Suppressor macrophage treated with lipopolysaccharide for 1 hour (primary cell): ENCODE results near the gene SMIM35.
"Not testable (repeated sequence)": the region's sequence is repeated elsewhere in the genome, so short reads cannot be mapped to it uniquely, and the experiment has no call there.

ENCODE experiments used
- DNase-seq, 3 donors: peaks; one replicate each; pipeline ENCODE4 v3.0.0-alpha.2; 2020 to 2022

The SMIM35 gene

DNA sequence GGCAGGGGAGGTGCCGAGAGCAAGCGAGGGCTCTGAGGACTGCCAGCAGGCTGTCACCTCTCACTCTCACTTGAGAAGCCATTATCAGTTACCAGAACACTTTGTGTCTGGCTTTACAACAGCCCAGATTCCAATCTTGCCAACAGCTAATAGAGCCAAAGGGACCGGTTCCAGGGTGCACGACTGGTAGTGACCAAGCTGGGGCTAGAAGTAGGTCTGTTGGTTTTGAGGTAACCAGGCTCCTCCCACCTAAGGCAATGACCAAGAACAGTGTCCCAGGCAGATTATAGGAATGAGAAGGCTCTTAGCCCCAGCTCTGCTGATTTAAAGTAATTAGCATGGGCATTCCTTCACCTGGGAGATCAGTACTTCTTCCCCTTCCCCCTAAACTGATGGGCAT, 107.8 kb downstream of the SMIM35 start:
- peak; percentile 52 to 62 (median 53) for DNase-seq

DNA sequence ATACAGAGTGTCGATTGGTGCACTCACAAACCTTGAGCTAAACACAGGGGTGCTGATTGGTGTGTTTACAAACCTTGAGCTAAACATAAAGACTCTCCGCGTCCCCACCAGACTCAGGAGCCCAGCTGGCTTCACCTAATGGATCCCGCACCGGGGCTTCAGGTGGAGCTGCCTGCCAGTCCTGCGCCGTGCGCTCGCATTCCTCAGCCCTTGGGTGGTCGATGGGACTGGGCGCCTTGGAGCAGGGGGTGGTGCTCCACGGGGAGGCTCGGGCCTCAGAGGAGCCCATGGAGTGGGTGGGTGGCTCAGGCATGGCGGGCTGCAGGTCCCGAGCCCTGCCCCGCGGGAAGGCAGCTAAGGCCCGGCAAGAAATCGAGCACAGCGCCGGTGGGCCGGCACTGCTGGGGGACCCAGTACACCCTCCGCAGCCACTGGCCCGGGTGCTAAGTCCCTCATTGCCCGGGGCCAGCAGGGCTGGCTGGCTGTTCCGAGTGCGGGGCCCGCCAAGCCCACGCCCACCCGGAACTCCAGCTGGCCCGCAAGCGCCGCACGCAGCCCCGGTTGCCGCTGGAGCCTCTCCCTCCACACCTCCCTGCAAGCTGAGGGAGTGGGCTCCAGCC, 108.4 kb downstream of the SMIM35 start:
- not testable (repeated sequence) for DNase-seq

DNA sequence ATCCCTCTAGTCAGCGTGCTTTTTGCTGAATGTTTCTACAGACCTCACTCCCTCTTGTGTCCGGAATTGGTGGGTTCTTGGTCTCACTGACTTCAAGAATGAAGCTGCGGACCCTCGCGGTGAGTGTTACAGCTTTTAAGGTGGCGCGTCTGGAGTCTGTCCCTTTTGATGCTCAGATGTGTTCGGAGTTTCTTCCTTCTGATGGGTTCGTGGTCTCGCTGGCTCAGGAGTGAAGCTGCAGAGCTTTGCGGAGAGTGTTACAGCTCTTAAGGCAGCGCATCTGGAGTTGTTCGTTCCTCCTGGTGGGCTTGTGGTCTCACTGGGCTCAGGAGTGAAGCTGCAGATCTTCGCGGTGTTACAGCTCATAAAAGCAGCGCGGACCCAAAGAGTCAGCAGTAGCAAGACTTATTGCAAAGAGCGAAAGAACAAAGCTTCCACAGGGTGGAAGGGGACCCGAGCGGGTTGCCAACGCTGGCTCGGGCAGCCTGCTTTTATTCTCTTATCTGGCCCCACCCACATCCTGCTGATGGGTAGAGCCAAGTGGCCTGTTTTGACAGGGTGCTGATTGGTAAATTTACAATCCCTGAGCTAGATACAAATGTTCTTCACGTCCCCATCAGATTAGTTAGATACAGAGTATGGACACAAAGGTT, 109.0 kb downstream of the SMIM35 start:
- DNase-seq: peak in 2 of 3 donors; percentile 51 to 53

DNA sequence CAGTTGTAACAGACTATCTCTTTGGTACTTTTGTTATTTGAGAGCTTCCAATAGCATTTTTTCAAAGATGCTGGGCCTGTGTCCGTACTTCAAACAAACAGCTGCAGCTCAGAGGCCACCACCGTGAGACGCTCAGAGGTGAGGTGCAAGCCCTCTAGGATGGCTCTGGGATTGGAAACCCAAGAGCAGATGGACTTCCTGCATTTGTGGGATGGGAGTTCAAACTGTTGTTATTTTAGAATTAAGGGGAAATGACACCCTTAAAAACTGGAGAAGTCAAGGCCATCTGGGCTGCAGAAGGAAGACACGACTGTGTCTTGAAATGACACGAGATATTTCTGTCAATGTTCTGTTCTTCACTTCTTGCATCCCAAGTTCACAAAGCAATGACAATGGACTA, 109.7 kb downstream of the SMIM35 start:
- peak; percentile 35 to 55 (median 37) for DNase-seq

DNA sequence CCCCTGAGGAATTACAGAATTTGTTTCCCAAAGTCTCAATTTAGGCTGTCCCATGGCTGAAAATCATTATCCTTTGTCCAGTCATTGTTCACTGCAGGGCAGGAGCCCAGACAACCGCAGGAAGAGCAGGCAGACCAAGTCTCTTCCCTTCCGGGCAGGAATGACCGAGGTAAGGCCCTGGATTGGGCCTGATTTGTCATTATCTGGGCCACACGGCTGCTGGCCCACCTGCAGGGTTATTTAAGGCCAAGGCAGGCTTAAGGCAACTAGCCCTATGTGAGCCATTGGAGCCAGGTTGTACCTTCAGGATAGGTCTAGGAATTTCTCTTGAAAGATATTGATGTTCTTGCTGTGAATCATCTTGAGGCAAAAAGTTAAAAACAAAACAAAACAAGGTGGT, 110.3 kb downstream of the SMIM35 start:
- DNase-seq: peak in 1 of 3 donors; percentile 28

DNA sequence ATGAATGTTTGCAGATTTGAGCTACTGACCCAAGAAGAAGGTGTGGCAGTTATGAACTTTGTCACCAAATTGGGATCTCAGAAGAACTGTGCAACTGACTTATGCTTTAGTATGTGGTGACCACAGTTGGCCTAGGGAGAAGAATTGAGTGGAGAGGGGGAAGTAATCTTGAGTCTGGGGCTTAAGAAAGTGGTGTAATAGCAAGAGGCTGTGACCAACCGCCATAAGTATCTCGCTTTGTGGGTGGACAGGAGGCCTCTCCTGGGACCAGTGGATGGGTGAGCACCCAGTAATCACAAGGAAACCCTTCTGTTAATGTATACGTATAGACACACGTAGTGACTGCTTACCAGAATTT, 113.3 kb downstream of the SMIM35 start:
- DNase-seq: peak; percentile 70 to 83 (median 75)

DNA sequence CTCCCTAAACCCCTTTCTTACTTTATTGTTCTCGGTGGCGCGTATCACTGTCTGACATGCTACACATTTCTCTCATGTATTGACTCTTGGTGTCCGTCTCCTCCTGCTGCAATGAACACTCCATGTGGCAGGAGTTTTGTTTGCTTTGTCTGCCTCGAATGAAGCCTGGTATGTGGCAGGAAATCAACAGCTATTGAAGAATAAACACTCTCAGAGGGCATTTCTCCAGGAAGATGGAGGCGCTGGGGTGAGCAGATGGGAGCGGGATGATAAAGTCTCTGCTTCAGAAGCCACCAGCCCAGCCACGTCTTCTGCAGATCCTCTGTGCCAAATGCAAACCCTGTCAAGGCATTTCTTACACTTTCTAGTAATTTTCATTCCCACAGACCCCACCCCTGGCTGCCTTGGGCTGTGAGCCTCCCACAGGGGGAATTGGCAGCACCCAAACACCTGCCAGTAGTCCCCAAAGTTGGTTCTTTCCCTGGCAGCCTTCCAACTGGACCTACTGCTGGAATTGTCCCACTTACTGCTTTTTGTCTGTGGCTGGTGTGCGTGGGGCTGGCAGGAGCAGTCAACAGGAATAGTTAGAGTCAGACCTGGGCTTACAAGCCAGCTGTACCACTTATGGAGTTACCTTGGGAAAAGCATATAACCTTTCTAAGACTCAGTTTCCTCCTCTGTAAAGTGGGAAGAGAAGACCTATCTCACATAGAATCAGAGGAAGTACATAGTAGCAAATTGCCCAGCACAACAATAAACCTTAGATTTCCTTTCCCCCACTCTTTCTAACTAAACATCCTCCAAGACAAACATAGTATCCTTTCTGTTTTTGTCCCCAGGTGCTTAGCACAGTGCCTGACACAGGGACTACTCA, 113.9 kb downstream of the SMIM35 start:
- DNase-seq: peak in 1 of 3 donors; percentile 21

DNA sequence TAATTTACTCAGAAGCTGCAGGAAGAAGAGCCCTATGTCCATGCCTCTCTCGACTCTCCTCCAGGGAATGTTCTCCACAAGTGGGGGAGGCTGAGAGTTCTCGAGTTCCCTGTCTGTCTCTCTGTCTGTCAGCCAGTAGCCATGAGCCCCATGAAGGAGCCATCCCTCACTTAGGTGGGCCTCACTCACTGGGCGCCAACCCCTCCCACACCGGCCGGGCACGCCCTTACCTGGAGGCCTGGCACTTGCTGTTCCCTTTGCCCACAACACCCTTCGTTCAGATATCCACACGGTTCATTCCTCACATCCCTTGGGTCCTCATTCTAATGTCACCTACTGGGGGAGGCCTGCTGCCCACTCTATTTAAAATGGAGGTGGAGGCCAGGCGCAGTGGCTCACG, 114.7 kb downstream of the SMIM35 start:
- DNase-seq: no peak

DNA sequence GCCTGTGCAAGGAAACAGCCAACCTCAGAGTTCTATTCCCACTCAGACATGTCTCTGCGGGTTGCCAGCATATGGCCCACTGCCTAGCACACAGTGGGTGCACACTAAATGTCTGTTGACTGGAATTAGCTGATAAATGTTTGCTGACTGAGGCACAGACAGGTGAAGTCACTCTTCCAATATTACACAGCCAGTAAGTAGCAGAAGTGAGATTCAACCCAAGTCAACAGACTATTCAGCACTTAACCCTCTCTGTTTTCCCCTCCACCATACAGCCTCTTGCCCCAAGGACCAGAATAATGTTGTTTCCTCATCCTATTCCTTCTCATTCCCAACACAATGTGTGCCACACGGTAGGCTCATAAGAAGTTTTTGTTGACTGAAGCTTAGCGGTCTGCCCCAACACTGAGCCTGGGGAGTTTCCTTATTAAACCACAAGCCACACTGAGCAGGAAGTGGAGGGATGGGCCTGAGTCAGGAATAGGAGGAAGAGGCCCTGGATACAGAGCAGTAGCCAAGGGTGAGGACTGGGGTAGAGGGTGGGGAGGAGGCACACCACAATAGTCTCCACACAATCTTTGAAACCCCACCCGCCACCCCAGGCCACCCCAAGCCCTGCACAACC, 116.3 kb downstream of the SMIM35 start:
- peak; percentile 90 to 95 (median 92) for DNase-seq

DNA sequence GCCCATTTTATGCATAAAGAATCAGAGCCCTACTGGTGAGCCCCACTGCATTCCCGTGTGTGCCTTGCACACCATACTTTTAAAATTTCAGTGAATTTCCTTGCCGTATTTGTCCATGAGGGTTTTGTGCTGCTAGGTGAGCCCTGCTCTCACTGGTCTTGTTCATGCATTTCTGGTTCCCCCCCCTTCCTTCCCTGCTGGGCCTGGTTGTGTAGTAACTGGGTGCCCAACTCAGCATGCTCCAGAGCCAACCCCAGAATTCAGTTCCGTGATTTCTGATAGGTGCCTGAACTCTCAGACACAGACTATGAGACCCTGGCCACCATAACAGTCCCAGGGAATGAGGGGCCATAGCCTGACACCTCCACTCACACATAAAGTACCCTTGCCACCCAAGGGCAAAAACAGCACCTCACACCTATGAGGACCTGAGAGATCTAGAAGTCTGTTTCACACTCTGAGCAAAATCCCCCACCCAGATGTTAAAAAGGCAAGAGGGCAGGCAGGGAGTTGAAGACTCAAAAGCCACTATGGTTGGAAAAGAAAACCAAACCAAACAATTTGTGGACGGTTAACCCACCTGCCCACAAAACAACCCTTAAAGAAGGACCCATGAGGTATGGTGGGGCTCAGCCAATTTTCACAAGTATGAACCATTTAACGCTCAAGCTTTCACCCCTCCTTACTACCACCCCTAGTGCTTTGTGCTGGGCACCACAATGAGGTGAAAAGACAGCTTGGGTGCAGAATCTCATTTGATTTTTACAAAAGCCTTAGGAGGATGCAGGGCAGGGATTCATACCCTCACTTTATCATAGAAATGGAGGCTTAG, 117.4 kb downstream of the SMIM35 start:
- no peak for DNase-seq

DNA sequence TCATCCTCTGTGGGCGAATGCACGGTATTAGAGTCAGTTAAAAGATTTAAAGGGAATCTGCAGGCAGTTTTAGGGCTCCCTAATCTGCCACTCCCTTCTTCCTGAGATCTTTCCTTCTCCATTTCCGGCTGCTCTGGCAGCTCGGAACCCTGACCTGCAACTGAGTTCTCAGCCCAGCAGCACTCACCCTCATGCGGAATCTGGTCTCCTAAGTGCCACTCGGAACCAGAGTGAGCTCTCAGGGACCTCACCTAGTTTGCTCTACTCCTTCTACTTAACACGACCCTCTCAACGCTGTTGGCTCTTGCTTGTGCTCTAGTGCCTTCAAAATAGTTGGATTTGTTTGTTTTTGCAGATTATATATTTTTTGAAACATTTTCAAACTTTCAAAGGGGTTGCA, 119.9 kb downstream of the SMIM35 start:
- DNase-seq: no peak

DNA sequence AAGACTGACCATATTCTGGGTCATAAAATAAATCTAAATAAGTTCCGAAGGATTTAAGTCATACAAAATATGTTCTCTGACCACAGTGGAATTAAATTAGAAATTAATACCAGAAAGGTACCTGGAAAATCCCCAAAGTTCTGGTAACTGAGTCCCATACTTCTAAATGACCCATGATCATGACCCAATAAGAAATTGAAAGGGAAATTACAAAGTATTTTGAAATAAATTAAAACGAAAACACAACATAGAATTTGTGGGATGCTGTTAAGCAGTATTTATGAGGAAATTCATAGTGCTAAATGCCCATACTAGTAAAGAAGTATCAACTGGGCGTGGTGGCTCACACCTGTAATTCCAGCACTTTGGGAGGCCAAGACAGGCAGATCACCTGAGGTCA, 123.9 kb downstream of the SMIM35 start:
- peak in 2 of 3 donors; percentile 36 to 81 for DNase-seq

DNA sequence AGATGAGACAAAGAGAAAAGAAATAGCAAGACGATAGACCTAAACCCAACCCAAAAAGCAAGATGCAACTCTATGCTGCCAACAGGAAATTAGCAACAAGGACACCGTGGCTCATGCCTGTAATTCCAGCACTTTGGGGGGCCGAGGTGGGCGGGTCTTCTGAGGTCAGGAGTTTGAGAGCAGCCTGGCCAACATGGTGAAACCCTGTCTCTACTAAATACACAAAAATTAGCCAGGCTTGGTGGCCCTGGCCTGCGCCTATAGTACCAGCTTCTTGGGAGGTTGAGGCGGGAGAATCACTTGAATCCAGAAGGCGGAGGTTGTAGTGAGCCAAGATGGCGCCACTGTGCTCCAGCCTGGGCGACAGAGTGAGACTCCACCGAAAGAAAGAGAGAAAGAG, 124.9 kb downstream of the SMIM35 start:
- DNase-seq: no peak

DNA sequence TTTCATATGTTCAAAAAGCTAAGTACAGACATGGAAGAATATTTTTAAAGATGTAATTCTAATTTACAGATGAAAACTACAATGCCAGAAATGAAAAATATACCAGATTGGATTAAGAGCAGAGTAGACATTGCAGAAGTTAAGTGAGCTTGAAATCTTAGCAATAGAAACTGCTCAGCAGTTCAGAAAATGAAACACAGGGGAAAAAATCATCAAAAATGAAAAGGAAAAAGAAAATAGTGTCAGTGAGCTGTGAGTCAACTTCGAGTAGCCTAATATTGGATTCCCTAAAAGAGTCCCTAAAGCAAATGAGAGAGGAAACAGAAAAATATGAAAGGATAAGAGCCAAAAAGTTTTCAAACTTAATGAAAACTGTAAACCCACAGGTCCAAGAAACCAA, 126.4 kb downstream of the SMIM35 start:
- DNase-seq: peak; percentile 68 to 96 (median 90)

DNA sequence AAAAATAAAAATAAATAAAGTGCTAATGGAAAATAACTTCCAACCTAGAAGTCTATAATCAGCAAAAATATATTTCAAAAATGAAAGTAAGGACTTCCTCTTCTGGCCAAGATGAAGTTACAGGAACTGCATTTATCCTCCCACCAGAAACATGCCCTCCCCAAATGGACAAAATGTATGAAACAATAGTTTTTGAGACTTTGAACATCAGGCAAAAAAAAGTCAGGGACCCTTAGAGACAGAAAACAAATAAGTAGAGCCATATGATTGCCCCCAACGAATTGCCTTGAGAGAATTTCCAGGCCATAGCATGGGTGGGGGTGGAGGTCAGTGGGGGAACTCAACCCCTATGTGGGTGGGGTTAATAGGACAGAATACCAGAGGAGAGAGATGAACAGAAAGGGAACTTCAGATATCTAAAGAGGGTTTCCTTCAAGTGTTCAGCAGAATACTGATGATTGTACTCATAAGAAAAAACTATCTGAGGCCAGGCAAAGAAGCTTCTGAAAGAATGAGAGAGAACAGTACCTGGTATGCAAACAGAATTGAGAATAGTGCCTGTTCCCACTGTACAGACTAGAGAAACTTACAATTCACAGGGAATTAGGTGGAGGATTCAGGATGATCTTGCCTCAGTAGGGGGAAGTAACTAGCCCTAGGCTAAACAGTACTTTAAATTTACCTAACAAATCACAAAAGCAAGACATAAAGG, 127.2 kb downstream of the SMIM35 start:
- DNase-seq: peak; percentile 79 to 90 (median 82)

DNA sequence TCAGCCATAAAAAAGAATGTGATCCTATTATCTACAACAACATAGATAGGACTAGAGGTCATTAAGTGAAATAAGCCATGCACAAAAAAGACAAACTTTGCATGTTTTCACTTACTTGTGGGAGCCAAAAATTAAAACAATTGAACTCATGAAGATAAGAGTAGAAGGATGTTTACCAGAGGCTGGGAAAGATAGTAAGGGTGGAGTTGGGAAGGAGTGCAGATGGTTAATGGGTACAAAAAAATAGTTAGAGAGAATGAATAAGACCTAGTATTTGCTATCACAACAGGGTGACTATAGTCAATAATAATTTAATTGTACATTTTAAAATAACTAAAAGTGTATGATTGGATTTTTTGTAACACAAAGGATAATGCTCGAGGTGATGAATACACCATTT, 127.8 kb downstream of the SMIM35 start:
- DNase-seq: no peak
